ENCODE results near the gene MSX2.
"Not testable (repeated sequence)": the region's sequence is repeated elsewhere in the genome, so short reads cannot be mapped to it uniquely, and the experiment has no call there.

Gene MSX2

GRCh38 chr5:174751154-174752000 lies 27.0 kb downstream of the MSX2 start:
- TF ChIP-seq, protein P1, sequence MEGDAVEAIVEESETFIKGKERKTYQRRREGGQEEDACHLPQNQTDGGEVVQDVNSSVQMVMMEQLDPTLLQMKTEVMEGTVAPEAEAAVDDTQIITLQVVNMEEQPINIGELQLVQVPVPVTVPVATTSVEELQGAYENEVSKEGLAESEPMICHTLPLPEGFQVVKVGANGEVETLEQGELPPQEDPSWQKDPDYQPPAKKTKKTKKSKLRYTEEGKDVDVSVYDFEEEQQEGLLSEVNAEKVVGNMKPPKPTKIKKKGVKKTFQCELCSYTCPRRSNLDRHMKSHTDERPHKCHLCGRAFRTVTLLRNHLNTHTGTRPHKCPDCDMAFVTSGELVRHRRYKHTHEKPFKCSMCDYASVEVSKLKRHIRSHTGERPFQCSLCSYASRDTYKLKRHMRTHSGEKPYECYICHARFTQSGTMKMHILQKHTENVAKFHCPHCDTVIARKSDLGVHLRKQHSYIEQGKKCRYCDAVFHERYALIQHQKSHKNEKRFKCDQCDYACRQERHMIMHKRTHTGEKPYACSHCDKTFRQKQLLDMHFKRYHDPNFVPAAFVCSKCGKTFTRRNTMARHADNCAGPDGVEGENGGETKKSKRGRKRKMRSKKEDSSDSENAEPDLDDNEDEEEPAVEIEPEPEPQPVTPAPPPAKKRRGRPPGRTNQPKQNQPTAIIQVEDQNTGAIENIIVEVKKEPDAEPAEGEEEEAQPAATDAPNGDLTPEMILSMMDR (IDR thresholded peaks at IDR 0.05; ENCODE audit: extremely low read depth, missing control alignments), result no peak
- no peak for DNase-seq (ENCODE audit: low spot score)

GRCh38 chr5:174752121-174752520 lies 27.7 kb downstream of the MSX2 start:
- TF ChIP-seq, protein P1 (IDR thresholded peaks at IDR 0.05; ENCODE audit: extremely low read depth, missing control alignments), result no peak

DNA sequence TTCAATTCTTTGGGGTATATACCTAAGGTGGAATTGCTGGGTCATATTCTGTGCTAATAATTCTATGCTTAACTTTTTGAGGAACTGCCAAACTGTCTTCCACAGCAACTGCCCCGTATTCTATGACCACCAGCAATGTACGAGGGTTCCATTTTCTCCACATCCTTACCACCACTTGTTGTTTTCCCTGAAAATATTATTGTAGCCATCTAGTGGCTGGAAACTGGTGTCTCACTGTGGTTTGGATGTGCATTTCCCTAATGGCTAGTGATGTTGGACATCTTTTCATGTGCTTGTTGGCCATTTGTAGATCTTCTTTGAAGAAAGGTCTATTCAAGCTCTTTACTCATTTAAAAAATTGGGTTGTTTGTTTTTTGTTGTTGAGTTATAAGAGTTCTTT lies 30.7 kb downstream of the MSX2 start:
- TF ChIP-seq, protein P1 (IDR thresholded peaks at IDR 0.05; ENCODE audit: extremely low read depth, missing control alignments), result no peak
- no peak for DNase-seq (ENCODE audit: low spot score)

More at GRCh38 chr5:174752121-174752520, 27.7 kb downstream of the MSX2 start:
- no peak for DNase-seq (ENCODE audit: low spot score)

DNA sequence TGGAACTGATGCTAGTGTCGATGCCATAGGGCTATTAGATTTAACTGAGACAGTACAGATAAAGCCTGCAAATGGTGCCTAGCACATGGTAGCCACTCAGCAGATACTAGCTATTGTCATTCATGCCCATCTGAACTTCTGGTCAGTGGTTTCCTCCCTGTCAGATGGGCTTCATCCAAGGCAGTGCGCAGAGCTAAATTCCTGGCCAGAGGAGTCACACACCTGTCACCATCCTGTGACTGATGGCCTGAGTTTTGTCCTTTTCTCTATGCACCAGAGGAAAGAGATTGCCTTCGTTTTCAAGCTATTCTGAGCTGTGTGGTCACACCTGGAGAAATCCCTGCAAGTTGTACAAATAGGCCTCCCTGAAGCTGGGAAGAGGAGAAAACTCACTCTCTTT lies 34.7 kb downstream of the MSX2 start:
- no peak for DNase-seq (ENCODE audit: low spot score)
- TF ChIP-seq, protein P1 (IDR thresholded peaks at IDR 0.05; ENCODE audit: extremely low read depth, missing control alignments), result no peak

DNA sequence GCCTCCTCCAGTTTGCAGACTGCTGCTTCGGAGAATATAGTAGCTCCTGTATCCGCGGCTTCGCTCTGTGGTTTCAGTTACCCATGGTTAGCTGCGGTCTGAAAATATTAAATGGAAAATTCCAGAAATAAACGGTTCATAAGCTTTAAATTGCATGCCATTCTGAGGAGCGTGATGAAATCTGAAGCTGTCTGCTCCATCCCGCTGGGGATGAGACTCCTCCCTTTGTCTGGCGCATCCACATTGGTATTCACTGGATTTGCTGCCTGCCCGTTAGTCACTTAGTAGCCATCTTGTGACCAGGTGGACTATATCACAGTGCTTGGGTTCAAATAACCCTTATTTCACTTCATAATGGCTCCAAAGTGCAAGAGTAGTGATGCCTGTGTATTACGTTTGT lies 36.3 kb downstream of the MSX2 start:
- TF ChIP-seq, protein P1 (IDR thresholded peaks at IDR 0.05; ENCODE audit: extremely low read depth, missing control alignments), result no peak
- DNase-seq (ENCODE audit: low spot score), result no peak

GRCh38 chr5:174761341-174761740 lies 37.0 kb downstream of the MSX2 start:
- DNase-seq (ENCODE audit: low spot score), result not testable (repeated sequence)

- no peak for DNase-seq (ENCODE audit: low spot score)
- TF ChIP-seq, protein P1 (IDR thresholded peaks at IDR 0.05; ENCODE audit: extremely low read depth, missing control alignments), result no peak
Measured at GRCh38 chr5:174764309-174764708, 39.9 kb downstream of the MSX2 start.

DNA sequence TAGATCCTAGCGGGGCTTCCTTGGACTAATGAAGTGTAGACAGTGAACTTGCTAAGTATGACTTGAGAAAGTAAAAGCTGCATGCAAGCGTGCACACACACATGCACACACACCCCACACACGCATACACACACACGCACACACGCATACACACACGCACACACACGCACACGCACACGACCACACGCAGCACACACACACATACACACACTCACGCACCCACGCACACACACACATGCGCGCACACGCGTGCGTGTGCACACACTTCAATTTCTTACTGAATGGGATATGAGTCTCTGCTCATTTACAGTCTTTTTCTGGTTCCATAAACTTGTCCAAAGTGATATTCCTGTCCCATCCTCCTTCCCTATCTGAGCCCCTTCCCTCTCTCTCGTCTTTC lies 41.2 kb downstream of the MSX2 start:
- no peak for DNase-seq (ENCODE audit: low spot score)
- TF ChIP-seq, protein P1 (IDR thresholded peaks at IDR 0.05; ENCODE audit: extremely low read depth, missing control alignments), result no peak

Data from GM20000 (cell line).